GM23338 (cell line): ENCODE measurements around the gene DCDC1.

Experiments used
- EZH2 ChIP-seq: fragments of 200-600 bp; sonication (generic); IDR thresholded peaks from one replicate; pipeline ENCODE4 v1.8.0; 2017; ENCODE audit warnings: antibody characterized with exemption, mild to moderate bottlenecking, low read depth; ENCODE audit not compliant: unreplicated experiment
- POLR2AphosphoS5 ChIP-seq: IDR thresholded peaks from 2 replicates; pipeline ENCODE4 v1.6.1; 2016; ENCODE audit warnings: antibody characterized with exemption, low read depth
- TF ChIP-seq, protein P1 (sequence below), 2 experiments: fragments of 200-600 bp in 1 of 2; sonication (generic) in 1 of 2; conservative IDR thresholded peaks; 2 replicates each; pipeline versions ENCODE4 v1.5.1 to v1.6.1; 2016 to 2017; ENCODE audit warnings: antibody characterized with exemption in 2 of 2, low read depth in 2 of 2, mild to moderate bottlenecking in 2 of 2, moderate library complexity in 1 of 2

DNA sequence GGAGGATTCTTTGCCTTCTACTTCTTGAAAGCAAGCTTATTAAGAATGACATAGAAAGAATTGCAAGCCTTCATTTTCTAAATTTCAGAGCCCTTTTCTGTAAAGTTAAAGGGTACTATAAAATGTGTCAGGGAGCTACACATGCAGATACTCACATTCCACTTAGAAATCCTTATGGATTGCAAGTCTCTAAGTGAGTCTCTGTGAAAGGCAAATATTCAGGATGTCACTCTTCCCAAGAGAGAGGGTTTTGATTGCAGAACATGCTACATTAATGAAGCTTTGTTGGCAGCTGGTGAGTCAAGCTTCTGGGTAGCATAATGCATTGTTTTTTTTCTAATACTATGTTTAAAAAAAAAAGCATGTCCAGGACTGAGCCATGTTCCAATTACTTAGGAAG lies 369.2 kb downstream of the DCDC1 start:
- TF ChIP-seq EZH2 (no peak), POLR2AphosphoS5 (no peak)
- TF ChIP-seq, protein P1, sequence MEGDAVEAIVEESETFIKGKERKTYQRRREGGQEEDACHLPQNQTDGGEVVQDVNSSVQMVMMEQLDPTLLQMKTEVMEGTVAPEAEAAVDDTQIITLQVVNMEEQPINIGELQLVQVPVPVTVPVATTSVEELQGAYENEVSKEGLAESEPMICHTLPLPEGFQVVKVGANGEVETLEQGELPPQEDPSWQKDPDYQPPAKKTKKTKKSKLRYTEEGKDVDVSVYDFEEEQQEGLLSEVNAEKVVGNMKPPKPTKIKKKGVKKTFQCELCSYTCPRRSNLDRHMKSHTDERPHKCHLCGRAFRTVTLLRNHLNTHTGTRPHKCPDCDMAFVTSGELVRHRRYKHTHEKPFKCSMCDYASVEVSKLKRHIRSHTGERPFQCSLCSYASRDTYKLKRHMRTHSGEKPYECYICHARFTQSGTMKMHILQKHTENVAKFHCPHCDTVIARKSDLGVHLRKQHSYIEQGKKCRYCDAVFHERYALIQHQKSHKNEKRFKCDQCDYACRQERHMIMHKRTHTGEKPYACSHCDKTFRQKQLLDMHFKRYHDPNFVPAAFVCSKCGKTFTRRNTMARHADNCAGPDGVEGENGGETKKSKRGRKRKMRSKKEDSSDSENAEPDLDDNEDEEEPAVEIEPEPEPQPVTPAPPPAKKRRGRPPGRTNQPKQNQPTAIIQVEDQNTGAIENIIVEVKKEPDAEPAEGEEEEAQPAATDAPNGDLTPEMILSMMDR (conservative IDR thresholded peaks at IDR 0.05; ENCODE audit: low read depth in 2 of 2), result no peak
